T1000 (cell line): Measurements from ENCODE around the gene PYURF.

ENCODE experiments used
- DNase-seq: peaks from one replicate; lab custom pipeline; 2025; ENCODE audit warnings: mixed read lengths; lab: John Stamatoyannopoulos, UW

The PYURF gene

GRCh38 chr4:88511236-88511635 lies 12.3 kb downstream of the PYURF start:
- no peak for DNase-seq

- DNase-seq = no peak
These were observed 20.2 kb downstream of the PYURF start for GRCh38 chr4:88503344-88503743.

GRCh38 chr4:88497859-88498409 lies 25.6 kb downstream of the PYURF start:
- DNase-seq = no peak

GRCh38 chr4:88489100-88489761 lies 34.3 kb downstream of the PYURF start:
- no peak for DNase-seq

GRCh38 chr4:88481537-88481936 lies 42.0 kb downstream of the PYURF start:
- no peak for DNase-seq

GRCh38 chr4:88478247-88478646 lies 45.3 kb downstream of the PYURF start:
- no peak for DNase-seq

GRCh38 chr4:88477229-88477860 lies 46.2 kb downstream of the PYURF start:
- DNase-seq = no peak
